H9 (cell line): ENCODE measurements around the gene PPM1H. TPM values are rescaled to one million over a fixed set of nuclear protein-coding genes. Genes with fewer than 3 reads are reported as not detected.

ENCODE experiments used
- DNase-seq: peaks from one replicate; pipeline ENCODE4 v3.0.0-alpha.2; 2017
- H2AFZ ChIP-seq: one replicate; pipeline ENCODE4 v1.6.1; 2013; ENCODE audit warnings: mild to moderate bottlenecking, low read length, control low read depth, moderate library complexity
- H2AK5ac ChIP-seq: 2 replicates; pipeline ENCODE4 v1.6.1; 2013; ENCODE audit warnings: low read length, control low read depth, mixed read lengths; ENCODE audit not compliant: insufficient read length
- H2BK120ac ChIP-seq: one replicate; pipeline ENCODE4 v1.6.1; 2013; ENCODE audit warnings: low read depth, mild to moderate bottlenecking, low read length, control low read depth, inconsistent platforms; ENCODE audit not compliant: poor library complexity, severe bottlenecking
- H2BK12ac ChIP-seq: 2 replicates; pipeline ENCODE4 v1.6.1; 2013; ENCODE audit warnings: low read length, control low read depth, mixed read lengths, low read depth; ENCODE audit not compliant: insufficient read length
- H2BK15ac ChIP-seq: 2 replicates; pipeline ENCODE4 v1.6.1; 2013; ENCODE audit warnings: low read depth, low read length, control low read depth
- H2BK20ac ChIP-seq: one replicate; pipeline ENCODE4 v1.6.1; 2013; ENCODE audit warnings: low read depth, mild to moderate bottlenecking, low read length, control low read depth, inconsistent platforms; ENCODE audit not compliant: poor library complexity, severe bottlenecking
- H2BK5ac ChIP-seq: 2 replicates; pipeline ENCODE4 v1.6.1; 2013; ENCODE audit warnings: low read length, control low read depth, mixed read lengths; ENCODE audit not compliant: insufficient read length
- H3K14ac ChIP-seq: 2 replicates; pipeline ENCODE4 v1.6.1; 2013; ENCODE audit warnings: low read length, control low read depth; ENCODE audit not compliant: insufficient read depth
- H3K18ac ChIP-seq: 2 replicates; pipeline ENCODE4 v1.6.1; 2013; ENCODE audit warnings: low read depth, mild to moderate bottlenecking, mixed read lengths, low read length, control low read depth; ENCODE audit not compliant: insufficient read length
- H3K23ac ChIP-seq: 2 replicates; pipeline ENCODE4 v1.6.1; 2013; ENCODE audit warnings: low read length, control low read depth, mixed read lengths, low read depth; ENCODE audit not compliant: insufficient read length
- H3K23me2 ChIP-seq: 2 replicates; pipeline ENCODE4 v1.6.1; 2013; ENCODE audit warnings: low read depth, mild to moderate bottlenecking, mixed read lengths, low read length, control low read depth; ENCODE audit not compliant: insufficient read length, poor library complexity, severe bottlenecking
- H3K27ac ChIP-seq: 2 replicates; pipeline ENCODE4 v1.5.1; 2013; ENCODE audit warnings: low read length, control low read depth, mixed read lengths, low read depth; ENCODE audit not compliant: insufficient read length
- H3K27me3 ChIP-seq: 2 replicates; pipeline ENCODE4 v1.6.1; 2013; ENCODE audit warnings: low read length, control low read depth, inconsistent platforms; ENCODE audit not compliant: insufficient read depth
- H3K4ac ChIP-seq: 2 replicates; pipeline ENCODE4 v1.6.1; 2013; ENCODE audit warnings: low read depth, mild to moderate bottlenecking, control low read depth, inconsistent platforms, low read length, moderate library complexity
- H3K4me1 ChIP-seq: 2 replicates; pipeline ENCODE4 v1.6.1; 2013; ENCODE audit warnings: low read length, control low read depth, inconsistent platforms; ENCODE audit not compliant: insufficient read depth
- H3K4me2 ChIP-seq: 2 replicates; pipeline ENCODE4 v1.6.1; 2013; ENCODE audit warnings: low read length, control low read depth, mixed read lengths; ENCODE audit not compliant: insufficient read length, insufficient read depth
- H3K56ac ChIP-seq: 2 replicates; pipeline ENCODE4 v1.6.1; 2013; ENCODE audit warnings: low read depth, mild to moderate bottlenecking, mixed read lengths, low read length, control low read depth; ENCODE audit not compliant: insufficient read length
- H3K79me1 ChIP-seq: 2 replicates; pipeline ENCODE4 v1.6.1; 2013; ENCODE audit warnings: low read depth, mild to moderate bottlenecking, moderate library complexity, low read length, control low read depth, inconsistent platforms; ENCODE audit not compliant: insufficient read depth, poor library complexity, severe bottlenecking
- H3K79me2 ChIP-seq: 2 replicates; pipeline ENCODE4 v1.6.1; 2013; ENCODE audit warnings: low read length, control low read depth, inconsistent platforms; ENCODE audit not compliant: insufficient read depth
- H3K9ac ChIP-seq: 2 replicates; pipeline ENCODE4 v1.6.1; 2013; ENCODE audit warnings: low read length, control low read depth, mixed read lengths; ENCODE audit not compliant: insufficient read length; ENCODE audit errors: extremely low read depth
- H3K9me3 ChIP-seq: one replicate; pipeline ENCODE4 v1.6.1; 2013; ENCODE audit warnings: low read depth, low read length, inconsistent platforms; ENCODE audit not compliant: control insufficient read depth
- H3T11ph ChIP-seq: one replicate; pipeline ENCODE4 v1.6.1; 2013; ENCODE audit warnings: mild to moderate bottlenecking, low read length, control low read depth, inconsistent platforms
- H4K20me1 ChIP-seq: one replicate; pipeline ENCODE4 v1.6.1; 2013; ENCODE audit not compliant: control insufficient read depth, insufficient read length, insufficient read depth
- H4K5ac ChIP-seq: 2 replicates; pipeline ENCODE4 v1.6.1; 2013; ENCODE audit warnings: low read depth, mild to moderate bottlenecking, mixed read lengths, low read length, control low read depth; ENCODE audit not compliant: insufficient read length
- H4K8ac ChIP-seq: replicated peaks from 2 replicates; pipeline ENCODE4 v1.6.1; 2013; ENCODE audit warnings: low read length, control low read depth, mixed read lengths, low read depth; ENCODE audit not compliant: insufficient read length
- H4K91ac ChIP-seq: 2 replicates; pipeline ENCODE4 v1.6.1; 2013; ENCODE audit warnings: low read depth, mild to moderate bottlenecking, moderate library complexity, mixed read lengths, low read length, control low read depth; ENCODE audit not compliant: insufficient read length
- H3K27ac Mint-ChIP-seq, 3 experiments: 2 replicates in 2 of 3; 3 replicates in 1 of 3; pipeline ENCODE4 v1.8.0; 2020 to 2021; ENCODE audit warnings: mixed read lengths in 3 of 3, mild to moderate bottlenecking in 1 of 3, moderate library complexity in 1 of 3
- H3K27me3 Mint-ChIP-seq: 2 replicates; pipeline ENCODE4 v1.8.0; 2021; ENCODE audit warnings: low read depth, mild to moderate bottlenecking, moderate library complexity, mixed read lengths
- H3K36me3 Mint-ChIP-seq, 3 experiments: 2 replicates in 2 of 3; 3 replicates in 1 of 3; pipeline ENCODE4 v1.8.0; 2020 to 2021; ENCODE audit warnings: low read depth in 3 of 3, mixed read lengths in 3 of 3; ENCODE audit not compliant: insufficient read depth in 1 of 3
- H3K4me1 Mint-ChIP-seq, 2 experiments: 2 replicates each; pipeline ENCODE4 v1.8.0; 2020; ENCODE audit warnings: mixed read lengths in 2 of 2
- H3K4me3 Mint-ChIP-seq, 2 experiments: 2 replicates in 1 of 2; 3 replicates in 1 of 2; pipeline ENCODE4 v1.8.0; 2020 to 2021; ENCODE audit warnings: mild to moderate bottlenecking in 2 of 2, mixed read lengths in 2 of 2, moderate library complexity in 1 of 2
- H3K9me3 Mint-ChIP-seq, 2 experiments: 2 replicates in 1 of 2; 3 replicates in 1 of 2; pipeline ENCODE4 v1.8.0; 2020; ENCODE audit warnings: mild to moderate bottlenecking in 2 of 2, mixed read lengths in 2 of 2, moderate library complexity in 1 of 2
- WGBS: extraction: QIAGEN DNeasy Blood & Tissue Kit; methylation state at CpG from one replicate; pipeline ENCODE4 v1.1.7; 2013; ENCODE audit warnings: missing lambda C conversion rate, low lambda C conversion rate, mixed read lengths; ENCODE audit not compliant: insufficient read length; ENCODE audit errors: extremely low coverage; 5-methylcytosine and 5-hydroxymethylcytosine counted together
- total RNA-seq: library from RNA; stranded (reverse); gene quantifications from 2 replicates; pipeline ENCODE4 v1.2.1, GENCODE V29; 2021
- TF ChIP-seq, protein P1 (sequence below): fragments of 200-600 bp; sonication (generic); conservative IDR thresholded peaks from 3 replicates; pipeline ENCODE4 v1.8.0; 2021; ENCODE audit warnings: antibody characterized with exemption, mild to moderate bottlenecking

Gene PPM1H
- total RNA-seq, 1 experiment from 2014 or later, result 22.1 TPM

DNA sequence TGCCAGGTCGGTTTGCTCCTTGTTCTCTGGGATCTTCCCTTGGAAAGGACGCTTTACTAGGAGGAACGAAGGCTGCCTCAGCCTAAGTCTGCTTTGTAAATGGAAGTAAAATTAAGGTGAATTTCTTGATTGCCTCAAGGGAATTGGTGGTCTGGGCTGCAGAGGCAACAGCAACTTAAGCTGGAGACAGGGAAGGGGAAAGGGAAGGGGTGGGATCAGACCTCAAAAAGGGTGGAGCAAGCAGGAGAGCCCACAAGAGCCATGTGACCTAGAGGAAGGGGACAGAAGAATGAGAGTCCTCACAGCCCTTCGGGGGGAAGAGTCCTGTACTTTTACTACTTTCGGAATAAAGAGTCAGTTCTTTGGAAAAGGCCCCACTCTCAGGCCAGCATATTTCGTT is 147.9 kb downstream of the PPM1H start:
- H3K23me2 ChIP-seq, result no peaks in the 10 kb centered on the region
- H3K9ac ChIP-seq, result no peak overlapping the region
- no peak overlapping the region for H3K18ac ChIP-seq
- no peak overlapping the region for H3K4ac ChIP-seq
- H2BK15ac ChIP-seq, result no peak overlapping the region
- no CpG with 5 or more reads among the region's 6 CpGs for WGBS
- peaks cover 4% of the 10 kb centered on the region; the same call in 1 of the 2 replicates for H3K4me1 ChIP-seq
- H3K36me3 Mint-ChIP-seq, result peaks cover 4 to 14% (median 6%) of the 10 kb centered on the region in 3 experiments; a peak in 5 of 7 replicates
- no peak overlapping the region for H3K23ac ChIP-seq
- no peak overlapping the region for H4K8ac ChIP-seq
- H3K27ac ChIP-seq, result no peak overlapping the region
- TF ChIP-seq, protein P1, sequence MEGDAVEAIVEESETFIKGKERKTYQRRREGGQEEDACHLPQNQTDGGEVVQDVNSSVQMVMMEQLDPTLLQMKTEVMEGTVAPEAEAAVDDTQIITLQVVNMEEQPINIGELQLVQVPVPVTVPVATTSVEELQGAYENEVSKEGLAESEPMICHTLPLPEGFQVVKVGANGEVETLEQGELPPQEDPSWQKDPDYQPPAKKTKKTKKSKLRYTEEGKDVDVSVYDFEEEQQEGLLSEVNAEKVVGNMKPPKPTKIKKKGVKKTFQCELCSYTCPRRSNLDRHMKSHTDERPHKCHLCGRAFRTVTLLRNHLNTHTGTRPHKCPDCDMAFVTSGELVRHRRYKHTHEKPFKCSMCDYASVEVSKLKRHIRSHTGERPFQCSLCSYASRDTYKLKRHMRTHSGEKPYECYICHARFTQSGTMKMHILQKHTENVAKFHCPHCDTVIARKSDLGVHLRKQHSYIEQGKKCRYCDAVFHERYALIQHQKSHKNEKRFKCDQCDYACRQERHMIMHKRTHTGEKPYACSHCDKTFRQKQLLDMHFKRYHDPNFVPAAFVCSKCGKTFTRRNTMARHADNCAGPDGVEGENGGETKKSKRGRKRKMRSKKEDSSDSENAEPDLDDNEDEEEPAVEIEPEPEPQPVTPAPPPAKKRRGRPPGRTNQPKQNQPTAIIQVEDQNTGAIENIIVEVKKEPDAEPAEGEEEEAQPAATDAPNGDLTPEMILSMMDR, result no peak
- H2BK20ac ChIP-seq, result no peak overlapping the region
- H3K4me1 Mint-ChIP-seq, result peaks cover 22 to 32% of the 10 kb centered on the region in 2 experiments
- H2BK12ac ChIP-seq, result no peak overlapping the region
- H4K20me1 ChIP-seq, result no peaks in the 10 kb centered on the region
- H2BK5ac ChIP-seq, result no peak overlapping the region
- H3K27me3 Mint-ChIP-seq, result no peaks in the 10 kb centered on the region
- no peak for DNase-seq
- no peak overlapping the region for H2AK5ac ChIP-seq
- H3K14ac ChIP-seq, result no peak overlapping the region
- no peak overlapping the region for H3K56ac ChIP-seq
- no peaks in the 10 kb centered on the region for H3K9me3 ChIP-seq
- no peaks in the 10 kb centered on the region for H3K79me1 ChIP-seq
- H3T11ph ChIP-seq, result no peak overlapping the region
- H4K91ac ChIP-seq, result no peak overlapping the region
- no peaks in the 10 kb centered on the region for H3K79me2 ChIP-seq
- H3K4me3 Mint-ChIP-seq, result no peak overlapping the region
- no peak overlapping the region for H2AFZ ChIP-seq
- H3K4me2 ChIP-seq, result no peak overlapping the region
- no peaks in the 10 kb centered on the region for H3K27me3 ChIP-seq
- H3K9me3 Mint-ChIP-seq, result no peaks in the 10 kb centered on the region
- H4K5ac ChIP-seq, result no peak overlapping the region
- peak overlapping the region in 1 of 3 experiments; percentile 22; a peak in 1 of 7 replicates for H3K27ac Mint-ChIP-seq
- H2BK120ac ChIP-seq, result no peak overlapping the region
